MM.1S (cell line): ENCODE measurements around the gene RFXANK.

Experiments used
- EZH2phosphoT487 ChIP-seq: fragments of 300-600 bp; sonication (generic); IDR thresholded peaks from 2 replicates; pipeline ENCODE4 v1.6.1; 2018; ENCODE audit warnings: antibody characterized with exemption, low read length
- TF ChIP-seq, protein P1 (sequence below): fragments of 300-600 bp; sonication (generic); IDR thresholded peaks from 2 replicates; pipeline ENCODE4 v1.5.1; 2016; ENCODE audit warnings: antibody characterized with exemption, low read length, mixed read lengths

- no peak for TF ChIP-seq EZH2phosphoT487
- TF ChIP-seq, protein P1, sequence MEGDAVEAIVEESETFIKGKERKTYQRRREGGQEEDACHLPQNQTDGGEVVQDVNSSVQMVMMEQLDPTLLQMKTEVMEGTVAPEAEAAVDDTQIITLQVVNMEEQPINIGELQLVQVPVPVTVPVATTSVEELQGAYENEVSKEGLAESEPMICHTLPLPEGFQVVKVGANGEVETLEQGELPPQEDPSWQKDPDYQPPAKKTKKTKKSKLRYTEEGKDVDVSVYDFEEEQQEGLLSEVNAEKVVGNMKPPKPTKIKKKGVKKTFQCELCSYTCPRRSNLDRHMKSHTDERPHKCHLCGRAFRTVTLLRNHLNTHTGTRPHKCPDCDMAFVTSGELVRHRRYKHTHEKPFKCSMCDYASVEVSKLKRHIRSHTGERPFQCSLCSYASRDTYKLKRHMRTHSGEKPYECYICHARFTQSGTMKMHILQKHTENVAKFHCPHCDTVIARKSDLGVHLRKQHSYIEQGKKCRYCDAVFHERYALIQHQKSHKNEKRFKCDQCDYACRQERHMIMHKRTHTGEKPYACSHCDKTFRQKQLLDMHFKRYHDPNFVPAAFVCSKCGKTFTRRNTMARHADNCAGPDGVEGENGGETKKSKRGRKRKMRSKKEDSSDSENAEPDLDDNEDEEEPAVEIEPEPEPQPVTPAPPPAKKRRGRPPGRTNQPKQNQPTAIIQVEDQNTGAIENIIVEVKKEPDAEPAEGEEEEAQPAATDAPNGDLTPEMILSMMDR = no peak
Measured at GRCh38 chr19:19181488-19181998, 10.5 kb upstream of the RFXANK start.
